Epithelial cell of esophagus (primary cell): ENCODE data around the gene OXSR1.

Source experiments
- DNase-seq: peaks from one replicate; pipeline ENCODE4 v3.0.0; 2010; ENCODE audit warnings: low read depth
- H3K4me3 ChIP-seq: 2 replicates; pipeline ENCODE4 v1.5.1; 2011; ENCODE audit warnings: mild to moderate bottlenecking, low read length, control low read depth
- TF ChIP-seq, protein P1 (sequence below): IDR thresholded peaks from 2 replicates; pipeline ENCODE4 v1.5.1; 2011; ENCODE audit warnings: low read depth, mild to moderate bottlenecking, low read length, control low read depth, inconsistent platforms; ENCODE audit not compliant: insufficient read depth; ENCODE audit errors: missing control alignments

Gene OXSR1

DNA sequence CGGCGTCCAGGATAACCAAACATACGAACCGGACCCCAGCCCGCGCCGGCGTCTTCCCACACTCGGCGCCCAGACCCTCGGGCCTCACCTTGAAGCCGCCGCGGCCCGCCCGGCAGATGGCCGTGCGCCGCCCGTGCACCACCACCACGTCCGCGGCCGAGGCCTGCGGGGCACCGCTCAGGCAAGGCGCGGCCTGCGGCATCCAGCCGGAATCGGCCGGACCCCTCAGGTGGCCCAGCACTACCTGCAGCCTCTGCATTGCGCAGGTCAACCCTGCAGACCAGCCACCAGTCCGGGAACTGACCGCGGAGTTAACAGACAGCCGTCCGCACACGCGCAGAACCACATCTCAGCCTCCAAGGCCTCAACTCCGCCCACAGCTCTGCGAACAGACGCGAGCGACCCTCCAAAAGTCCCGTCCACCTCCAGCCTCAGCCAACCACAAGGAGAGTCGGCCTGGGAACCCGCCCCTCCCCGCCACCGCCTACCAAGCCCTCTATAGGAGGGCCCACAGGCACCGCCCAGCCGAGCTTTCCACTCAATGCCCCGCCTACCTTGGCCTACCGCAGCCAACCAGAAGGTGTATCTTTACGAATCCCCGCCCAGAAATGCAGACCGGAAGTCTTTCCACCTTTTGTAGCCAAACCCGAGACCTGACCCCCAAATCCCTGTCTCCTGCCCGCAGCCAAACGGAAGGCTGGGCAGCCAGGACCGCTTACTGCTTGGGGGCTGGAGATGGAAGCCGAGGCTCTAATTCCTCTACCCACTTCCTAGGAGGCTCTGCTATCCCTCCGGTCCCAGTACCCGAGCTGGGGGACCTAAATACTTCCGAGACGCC is 28.3 kb upstream of the OXSR1 start, which contains the start of gene ACAA1:
Gene ACAA1 (minus strand): TSS at position 351 of the 838 bp plus-strand sequence. CDS start 92 bp downstream, at position 259.
- peak within 1 kb of the TSS; percentile 82 for H3K4me3 ChIP-seq
- DNase-seq: peak; percentile 100
- TF ChIP-seq, protein P1, sequence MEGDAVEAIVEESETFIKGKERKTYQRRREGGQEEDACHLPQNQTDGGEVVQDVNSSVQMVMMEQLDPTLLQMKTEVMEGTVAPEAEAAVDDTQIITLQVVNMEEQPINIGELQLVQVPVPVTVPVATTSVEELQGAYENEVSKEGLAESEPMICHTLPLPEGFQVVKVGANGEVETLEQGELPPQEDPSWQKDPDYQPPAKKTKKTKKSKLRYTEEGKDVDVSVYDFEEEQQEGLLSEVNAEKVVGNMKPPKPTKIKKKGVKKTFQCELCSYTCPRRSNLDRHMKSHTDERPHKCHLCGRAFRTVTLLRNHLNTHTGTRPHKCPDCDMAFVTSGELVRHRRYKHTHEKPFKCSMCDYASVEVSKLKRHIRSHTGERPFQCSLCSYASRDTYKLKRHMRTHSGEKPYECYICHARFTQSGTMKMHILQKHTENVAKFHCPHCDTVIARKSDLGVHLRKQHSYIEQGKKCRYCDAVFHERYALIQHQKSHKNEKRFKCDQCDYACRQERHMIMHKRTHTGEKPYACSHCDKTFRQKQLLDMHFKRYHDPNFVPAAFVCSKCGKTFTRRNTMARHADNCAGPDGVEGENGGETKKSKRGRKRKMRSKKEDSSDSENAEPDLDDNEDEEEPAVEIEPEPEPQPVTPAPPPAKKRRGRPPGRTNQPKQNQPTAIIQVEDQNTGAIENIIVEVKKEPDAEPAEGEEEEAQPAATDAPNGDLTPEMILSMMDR: no peak

DNA sequence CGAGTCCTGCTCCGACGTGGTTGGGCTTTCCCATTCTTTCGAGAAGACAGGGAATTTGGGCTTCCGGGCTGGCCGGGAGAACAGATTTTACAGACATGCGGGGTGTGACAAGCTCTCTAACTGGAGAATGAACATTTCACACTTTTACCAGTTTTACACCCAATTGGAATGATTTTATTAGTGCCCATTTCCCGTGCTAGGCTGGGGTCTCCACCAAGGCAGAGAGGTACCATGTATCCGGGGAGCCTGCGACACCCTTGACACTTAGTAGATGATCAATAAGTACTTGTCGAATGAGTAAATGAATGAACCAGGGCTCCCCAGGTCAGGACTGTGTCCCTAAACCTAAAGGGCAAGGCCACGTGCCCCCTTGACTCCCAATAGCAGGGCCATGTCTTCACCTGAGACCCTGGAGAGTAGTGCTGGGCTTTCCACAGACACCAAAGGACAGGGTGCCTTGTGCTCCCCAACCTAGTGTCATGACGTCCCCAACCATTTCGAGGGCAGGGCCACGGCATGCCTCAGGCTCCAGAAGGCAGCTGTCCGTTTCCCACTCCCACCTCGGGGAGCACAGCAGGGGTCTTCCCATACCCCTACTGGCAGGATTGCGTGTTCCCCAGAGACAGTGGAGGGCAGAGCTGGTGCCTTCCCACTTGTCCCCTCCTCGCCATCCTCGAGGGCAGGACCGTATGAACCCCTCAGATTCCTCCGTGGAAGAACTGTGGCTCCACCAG is 27.6 kb upstream of the OXSR1 start:
- DNase-seq: no peak
- peak overlapping the region; percentile 82 for H3K4me3 ChIP-seq
- TF ChIP-seq, protein P1: no peak

- TF ChIP-seq, protein P1: no peak
- DNase-seq: peak; percentile 62
- H3K4me3 ChIP-seq: peak within 1 kb of the TSS; percentile 82
Observed at GRCh38 chr3:38138349-38139190, 26.8 kb upstream of the OXSR1 start, which contains the start of gene MYD88. TSS of gene MYD88 (plus strand) at chr3:38138661. CDS start at chr3:38138701, 40 bp downstream.

- H3K4me3 ChIP-seq: peak overlapping the region; percentile 82
- TF ChIP-seq, protein P1: no peak
- DNase-seq: peak; percentile 33
Observed at GRCh38 chr3:38139191-38139590, 26.1 kb upstream of the OXSR1 start.

GRCh38 chr3:38139652-38140051 is 25.7 kb upstream of the OXSR1 start:
- TF ChIP-seq, protein P1: no peak
- no peak for DNase-seq
- H3K4me3 ChIP-seq: peak overlapping the region; percentile 82
